K562 (cell line): Measurements from ENCODE around the gene CHD2. TPM values are rescaled to one million over a fixed set of nuclear protein-coding genes. Genes with fewer than 3 reads are reported as not detected.

Experiments used
- ATAC-seq: fragments of 200-7000 bp; cut with Tn5 transposase; 3 replicates; pipeline ENCODE4 v1.9.1; 2020; ENCODE audit warnings: moderate library complexity
- BruUV-seq: library from RNA; stranded (reverse); fragments of 400-500 nt; replicated peaks from 2 replicates; lab custom pipeline; 2021; lab: Mats Ljungman, UMichigan
- CTCF ChIA-PET: fragments of 300-600 bp; formaldehyde crosslinking; extraction: SDS; loops from one replicate; lab custom pipeline; 2021; ENCODE audit warnings: low intra/inter-chr PET ratio; lab: Yijun Ruan, JAX
- POLR2A ChIA-PET: fragments of 300-600, 350-650 bp; sonication (Branson Sonifier 250); formaldehyde crosslinking; extraction: SDS; loops from one replicate; lab custom pipeline; 2021; ENCODE audit warnings: antibody characterized with exemption, inconsistent platforms; lab: Yijun Ruan, JAX
- DNase-seq, 4 experiments: peaks; one replicate each; pipeline versions ENCODE4 v3.0.0 to v3.0.0-alpha.2; 2011 to 2018; ENCODE audit warnings: low spot score in 3 of 4, mixed read lengths in 3 of 4; ENCODE audit errors: extremely low read depth in 1 of 4
- FAIRE-seq: peaks from 2 replicates; lab custom pipeline; 2011; peaks lifted over from hg19 to GRCh38; lab: Jason Lieb, UNC
- H2AFZ ChIP-seq: 2 replicates; pipeline ENCODE4 v1.6.0; 2011; ENCODE audit warnings: low read depth, low read length, control low read depth, inconsistent platforms
- H3K27ac ChIP-seq: fragments of 200-600 bp; 3 replicates; pipeline ENCODE4 v1.8.0; 2011; ENCODE audit warnings: low read depth, mild to moderate bottlenecking, control low read depth, inconsistent platforms, low read length, moderate library complexity, mixed read lengths; ENCODE audit errors: extremely low read depth
- H3K27me3 ChIP-seq, 2 experiments: fragments of 300-600 bp in 1 of 2; 2 replicates in 1 of 2; 3 replicates in 1 of 2; pipeline versions ENCODE4 v1.6.0 to v1.8.0; 2011; ENCODE audit warnings: inconsistent platforms in 2 of 2, low read length in 2 of 2, mild to moderate bottlenecking in 1 of 2, mixed read lengths in 1 of 2, moderate library complexity in 1 of 2; ENCODE audit not compliant: control insufficient read depth in 2 of 2, insufficient read depth in 2 of 2
- H3K36me3 ChIP-seq: fragments of 300-600 bp; 3 replicates; pipeline ENCODE4 v1.8.0; 2011; ENCODE audit warnings: mild to moderate bottlenecking, low read length, inconsistent platforms; ENCODE audit not compliant: control insufficient read depth, insufficient read depth
- H3K4me1 ChIP-seq, 2 experiments: fragments of 200-600 bp in 1 of 2; replicated peaks in 1 of 2; 2 replicates in 1 of 2; 3 replicates in 1 of 2; pipeline versions ENCODE4 v1.5.1 to v1.8.0; 2011; ENCODE audit warnings: inconsistent platforms in 2 of 2, low read length in 2 of 2, mild to moderate bottlenecking in 1 of 2, mixed read lengths in 1 of 2, moderate library complexity in 1 of 2; ENCODE audit not compliant: control insufficient read depth in 2 of 2, insufficient read depth in 2 of 2
- H3K4me2 ChIP-seq: 2 replicates; pipeline ENCODE4 v1.6.1; 2011; ENCODE audit warnings: low read length, control low read depth, inconsistent platforms, mixed read lengths; ENCODE audit not compliant: insufficient read depth
- H3K4me3 ChIP-seq: fragments of 200-600 bp; sonication (generic), shearing (Covaris generic); 2 replicates; pipeline ENCODE4 v1.5.1; 2016; ENCODE audit warnings: control low read depth, inconsistent platforms
- H3K79me2 ChIP-seq: fragments of 200-600 bp; 3 replicates; pipeline ENCODE4 v1.8.0; 2011; ENCODE audit warnings: low read length, inconsistent platforms; ENCODE audit not compliant: control insufficient read depth, insufficient read depth
- H3K9ac ChIP-seq, 2 experiments: 2 replicates each; pipeline versions ENCODE4 v1.6.0 to v1.6.1; 2011; ENCODE audit warnings: low read depth in 2 of 2, low read length in 2 of 2, control low read depth in 1 of 2, inconsistent platforms in 1 of 2, mild to moderate bottlenecking in 1 of 2, mixed read lengths in 1 of 2; ENCODE audit not compliant: insufficient read depth in 1 of 2
- H3K9me1 ChIP-seq: one replicate; pipeline ENCODE4 v1.6.0; 2011; ENCODE audit warnings: inconsistent platforms, mild to moderate bottlenecking, low read length, moderate library complexity; ENCODE audit not compliant: control insufficient read depth, insufficient read depth
- H3K9me3 ChIP-seq: replicated peaks from 2 replicates; pipeline ENCODE4 v1.5.1; 2011; ENCODE audit warnings: low read depth, low read length, inconsistent platforms; ENCODE audit not compliant: control insufficient read depth, insufficient read depth
- H4K20me1 ChIP-seq: replicated peaks from 2 replicates; pipeline ENCODE4 v1.6.1; 2011; ENCODE audit warnings: low read length, inconsistent platforms, mixed read lengths; ENCODE audit not compliant: control insufficient read depth, insufficient read depth
- C11orf30 ChIP-seq: fragments of 450-650 bp; IDR thresholded peaks from 2 replicates; pipeline ENCODE4 v1.6.1; 2016; ENCODE audit warnings: low read depth, mild to moderate bottlenecking
- ETS1 ChIP-seq: conservative IDR thresholded peaks from 2 replicates; pipeline ENCODE4 v1.6.1; 2011; ENCODE audit warnings: low read depth, mild to moderate bottlenecking, low read length; ENCODE audit not compliant: control insufficient read depth
- MAFF ChIP-seq: IDR thresholded peaks from 2 replicates; pipeline ENCODE4 v1.6.1; 2012; ENCODE audit warnings: low read length, improper control_type of control experiment
- MAFG ChIP-seq: fragments of 450-650 bp; conservative IDR thresholded peaks from 2 replicates; pipeline ENCODE4 v1.6.1; 2016; ENCODE audit warnings: missing genetic modification characterization, missing compliant biosample characterization
- RAD51 ChIP-seq: fragments of 450-650 bp; IDR thresholded peaks from 2 replicates; pipeline ENCODE4 v1.7.1; 2016; ENCODE audit warnings: low read depth, mild to moderate bottlenecking, borderline replicate concordance
- SIRT6 ChIP-seq: IDR thresholded peaks from one replicate; pipeline ENCODE4 v1.6.1; 2012; ENCODE audit warnings: low read depth, mild to moderate bottlenecking, control low read depth, inconsistent platforms, low read length, moderate library complexity
- TSC22D4 ChIP-seq: fragments of 450-650 bp; IDR thresholded peaks from 2 replicates; pipeline ENCODE4 v1.6.1; 2016; ENCODE audit warnings: missing genetic modification characterization, missing biosample characterization, control low read depth
- ZNF316 ChIP-seq: fragments of 450-650 bp; IDR thresholded peaks from 2 replicates; pipeline ENCODE4 v1.6.1; 2016
- WGBS: fragments of 100-300 bp; shearing (Covaris generic); methylation state at CpG from one replicate; pipeline ENCODE4 v1.1.6; 2016; ENCODE audit warnings: low coverage, mixed read lengths; ENCODE audit not compliant: insufficient coverage; ENCODE audit errors: missing lambda C conversion rate; 5-methylcytosine and 5-hydroxymethylcytosine counted together
- in situ Hi-C: fragments of 300-500 bp; cut with MboI; formaldehyde crosslinking; loops from 4 replicates; pipeline ENCODE4 v1.15.0; 2018; ENCODE audit warnings: inconsistent platforms, mixed read lengths
- intact Hi-C: fragments of 100-400 bp; cut with micrococcal nuclease; formaldehyde crosslinking; loops from 2 replicates; pipeline ENCODE4 v1.14.2; 2022
- polyA plus RNA-seq, 8 experiments: library from polyadenylated mRNA; depleted of rRNA in 4 of 8; stranded (reverse) in 5 of 8; unstranded in 3 of 8; fragments of >200 nt; fragmentation: Nextera tagmentation in 2 of 8; fragmentation: Illumina TruSeq in 1 of 8; extraction: Ambion mirVana in 2 of 8; extraction: Trizol in 1 of 8; gene quantifications; 2 replicates each; pipeline versions ENCODE4 v1.2.1 to v1.2.3, GENCODE V29; 2011 to 2014; ENCODE audit warnings: inconsistent platforms in 1 of 8, missing spikeins in 1 of 8
- total RNA-seq, 7 experiments: library from RNA; depleted of rRNA in 6 of 7; stranded (reverse); fragments of >200 nt in 6 of 7; fragmentation: Illumina TruSeq in 2 of 7; extraction: Trizol in 2 of 7; gene quantifications; 2 replicates each; pipeline versions ENCODE4 v1.2.1 to v1.2.3, GENCODE V29; 2011 to 2021; ENCODE audit warnings: low replicate concordance in 1 of 7

CHD2 gene
- total and polyA plus RNA-seq, 9 of the 15 experiments (the other 6 are each of a cell fraction or from before 2014, with no cell fraction given): 38.9 to 70.8 (median 56.2) TPM

GRCh38 chr15:92920595-92921161 is 20.6 kb downstream of the CHD2 start:
- H3K9me3 ChIP-seq: no peaks in the 10 kb centered on the region
- intact Hi-C loops: no loop called here
- no TSS peak for BruUV-seq
- peak; percentile 19; the same call in 1 of the 2 replicates for TF ChIP-seq MAFF
- TF ChIP-seq RAD51: no peak
- no peak for TF ChIP-seq TSC22D4 (tag)
- TF ChIP-seq SIRT6: no peak
- peak; percentile 78 for TF ChIP-seq C11orf30
- peak; percentile 80 for TF ChIP-seq ZNF316
- TF ChIP-seq ETS1: no peak
- peak; percentile 50; the same call in 1 of the 2 replicates for TF ChIP-seq MAFG
- DNase-seq (no peak), FAIRE-seq (no peak), ATAC-seq (no peak)
- no peak overlapping the region for H3K4me3 ChIP-seq
- CTCF ChIA-PET: no interaction called here
- no peaks in the 10 kb centered on the region for H3K9me1 ChIP-seq
- no peaks in the 10 kb centered on the region; the same call in 1 of the 2 replicates for H4K20me1 ChIP-seq
- peaks cover 95% of the 10 kb centered on the region for H3K79me2 ChIP-seq
- no peak overlapping the region for H3K4me2 ChIP-seq
- POLR2A ChIA-PET: interaction anchor here (0.6 to 2.7 kb wide), 11 partner anchors 9 to 304 kb away, joined by 3 to 23 read pairs (median 5); no protein-coding TSS in a partner anchor
- H3K27me3 ChIP-seq: no peaks in the 10 kb centered on the region
- H3K4me1 ChIP-seq: peaks cover 3 to 26% of the 10 kb centered on the region in 2 experiments; a peak in 4 of 5 replicates
- H3K36me3 ChIP-seq: peaks cover 83% of the 10 kb centered on the region
- H3K27ac ChIP-seq: 0 out of 3 replicates have a peak overlapping the region, but pooled peaks have one; percentile 1
- 76% methylated on average over 5 of the region's 5 CpGs for WGBS
- in situ Hi-C loops: no loop called here
- no peak overlapping the region for H2AFZ ChIP-seq
- H3K9ac ChIP-seq: no peak overlapping the region
